Measurements from ENCODE around the gene UBXN11.
A peak's percentile ranks its signal among the peaks of the same experiment; 100 is the strongest.

UBXN11 gene

GRCh38 chr1:26287811-26288210 lies 18.6 kb downstream of the UBXN11 start:
- Histone ChIP-seq H3K27me3 (ENCODE audit: insufficient read depth, low read length, poor library complexity, severe bottlenecking) (no peaks in the 10 kb centered on the region), H3K4me2 (ENCODE audit: low read depth, low read length, poor library complexity, severe bottlenecking) (peak overlapping the region; percentile 98), H3K4me3 (ENCODE audit: low read length, poor library complexity, severe bottlenecking) (peak overlapping the region; percentile 69), H3K9me3 (ENCODE audit: insufficient read depth, low read depth, low read length) (no peaks in the 10 kb centered on the region), H2AFZ (ENCODE audit: low read length) (no peak overlapping the region), H3K4me1 (ENCODE audit: insufficient read depth, low read length, poor library complexity, severe bottlenecking) (peaks cover 89% of the 10 kb centered on the region), H4K20me1 (ENCODE audit: insufficient read depth, low read length, poor library complexity, severe bottlenecking) (no peaks in the 10 kb centered on the region), H3F3A (ENCODE audit: low read depth) (peaks cover 31% of the 10 kb centered on the region), H3K79me2 (ENCODE audit: insufficient read depth, low read length) (peaks cover 8% of the 10 kb centered on the region; the same call in 1 of the 2 replicates), H3K9me2 (replicated peaks; ENCODE audit: low read depth, low read length) (no peaks in the 10 kb centered on the region), H3K9ac (ENCODE audit: low read depth, low read length, poor library complexity, severe bottlenecking) (peak overlapping the region; percentile 88), H3K36me3 (ENCODE audit: insufficient read depth, low read length) (no peaks in the 10 kb centered on the region)
- no peak for TF ChIP-seq CTCF (conservative IDR thresholded peaks at IDR 0.05; ENCODE audit: low read length)
- TF ChIP-seq EZH2phosphoT487 (IDR thresholded peaks at IDR 0.05; ENCODE audit: borderline replicate concordance), result no peak

- peaks cover 91% of the 10 kb centered on the region for H3K4me1 ChIP-seq (ENCODE audit: insufficient read depth, low read length, poor library complexity, severe bottlenecking)
- no peaks in the 10 kb centered on the region for H4K20me1 ChIP-seq (ENCODE audit: insufficient read depth, low read length, poor library complexity, severe bottlenecking)
- TF ChIP-seq CTCF (conservative IDR thresholded peaks at IDR 0.05; ENCODE audit: low read length) (no peak), EZH2phosphoT487 (IDR thresholded peaks at IDR 0.05; ENCODE audit: borderline replicate concordance) (no peak)
- peak overlapping the region; percentile 69 for H3K4me3 ChIP-seq (ENCODE audit: low read length, poor library complexity, severe bottlenecking)
- no peaks in the 10 kb centered on the region for H3K9me2 ChIP-seq (replicated peaks; ENCODE audit: low read depth, low read length)
- H3F3A ChIP-seq (ENCODE audit: low read depth), result peaks cover 31% of the 10 kb centered on the region
- peaks cover 15% of the 10 kb centered on the region; the same call in 1 of the 2 replicates for H3K79me2 ChIP-seq (ENCODE audit: insufficient read depth, low read length)
- no peaks in the 10 kb centered on the region for H3K27me3 ChIP-seq (ENCODE audit: insufficient read depth, low read length, poor library complexity, severe bottlenecking)
- H3K9ac ChIP-seq (ENCODE audit: low read depth, low read length, poor library complexity, severe bottlenecking), result peak overlapping the region; percentile 88
- peak overlapping the region; percentile 98 for H3K4me2 ChIP-seq (ENCODE audit: low read depth, low read length, poor library complexity, severe bottlenecking)
- H3K9me3 ChIP-seq (ENCODE audit: insufficient read depth, low read depth, low read length), result no peaks in the 10 kb centered on the region
- H3K36me3 ChIP-seq (ENCODE audit: insufficient read depth, low read length), result no peaks in the 10 kb centered on the region
- no peak overlapping the region for H2AFZ ChIP-seq (ENCODE audit: low read length)
These were observed 19.3 kb downstream of the UBXN11 start for GRCh38 chr1:26287033-26287711.

- no peak overlapping the region for H2AFZ ChIP-seq (ENCODE audit: low read length)
- peaks cover 92% of the 10 kb centered on the region for H3K4me1 ChIP-seq (ENCODE audit: insufficient read depth, low read length, poor library complexity, severe bottlenecking)
- H3K9me3 ChIP-seq (ENCODE audit: insufficient read depth, low read depth, low read length), result no peaks in the 10 kb centered on the region
- H3K4me2 ChIP-seq (ENCODE audit: low read depth, low read length, poor library complexity, severe bottlenecking), result peak overlapping the region; percentile 98
- no peaks in the 10 kb centered on the region for H3K36me3 ChIP-seq (ENCODE audit: insufficient read depth, low read length)
- H3K9me2 ChIP-seq (replicated peaks; ENCODE audit: low read depth, low read length), result no peaks in the 10 kb centered on the region
- peaks cover 31% of the 10 kb centered on the region for H3F3A ChIP-seq (ENCODE audit: low read depth)
- TF ChIP-seq CTCF (conservative IDR thresholded peaks at IDR 0.05; ENCODE audit: low read length), result no peak
- TF ChIP-seq EZH2phosphoT487 (IDR thresholded peaks at IDR 0.05; ENCODE audit: borderline replicate concordance), result no peak
- H3K79me2 ChIP-seq (ENCODE audit: insufficient read depth, low read length), result peaks cover 26% of the 10 kb centered on the region
- peaks cover 3% of the 10 kb centered on the region for H4K20me1 ChIP-seq (ENCODE audit: insufficient read depth, low read length, poor library complexity, severe bottlenecking)
- H3K9ac ChIP-seq (ENCODE audit: low read depth, low read length, poor library complexity, severe bottlenecking), result peak overlapping the region; percentile 88
- H3K27me3 ChIP-seq (ENCODE audit: insufficient read depth, low read length, poor library complexity, severe bottlenecking), result no peaks in the 10 kb centered on the region
- peak overlapping the region; percentile 25 for H3K4me3 ChIP-seq (ENCODE audit: low read length, poor library complexity, severe bottlenecking)
These were observed 20.4 kb downstream of the UBXN11 start for GRCh38 chr1:26286064-26286416.

Data from Loucy (cell line).